GM12892 (cell line): ENCODE measurements around the gene HNRNPUL2. TPM values are rescaled to one million over a fixed set of nuclear protein-coding genes. Genes with fewer than 3 reads are reported as not detected.
"Not testable (repeated sequence)": the region's sequence is repeated elsewhere in the genome, so short reads cannot be mapped to it uniquely, and the experiment has no call there.

Experiments
- DNase-seq: peaks from one replicate; pipeline ENCODE4 v3.0.0; 2011; ENCODE audit not compliant: insufficient read length
- FAIRE-seq: peaks from 2 replicates; lab custom pipeline; 2011; peaks lifted over from hg19 to GRCh38; lab: Jason Lieb, UNC
- POLR2A ChIP-seq: IDR thresholded peaks from 2 replicates; pipeline ENCODE4 v1.6.1; 2011; ENCODE audit warnings: low read depth, low read length, control low read depth
- POLR2AphosphoS5 ChIP-seq: IDR thresholded peaks from 2 replicates; pipeline ENCODE4 v1.6.1; 2011; ENCODE audit warnings: low read depth, low read length, control low read depth
- TAF1 ChIP-seq: IDR thresholded peaks from 2 replicates; pipeline ENCODE4 v1.6.1; 2011; ENCODE audit warnings: low read depth, mild to moderate bottlenecking, control low read depth, low read length, borderline replicate concordance
- polyA plus RNA-seq: library from polyadenylated mRNA; unstranded; fragments of >200 nt; gene quantifications from one replicate; pipeline ENCODE4 v1.2.1, GENCODE V29; 2012; ENCODE audit warnings: missing spikeins, inconsistent platforms; ENCODE audit not compliant: missing spikeins

The HNRNPUL2 gene
- polyA plus RNA-seq, result 44.8 TPM

DNA sequence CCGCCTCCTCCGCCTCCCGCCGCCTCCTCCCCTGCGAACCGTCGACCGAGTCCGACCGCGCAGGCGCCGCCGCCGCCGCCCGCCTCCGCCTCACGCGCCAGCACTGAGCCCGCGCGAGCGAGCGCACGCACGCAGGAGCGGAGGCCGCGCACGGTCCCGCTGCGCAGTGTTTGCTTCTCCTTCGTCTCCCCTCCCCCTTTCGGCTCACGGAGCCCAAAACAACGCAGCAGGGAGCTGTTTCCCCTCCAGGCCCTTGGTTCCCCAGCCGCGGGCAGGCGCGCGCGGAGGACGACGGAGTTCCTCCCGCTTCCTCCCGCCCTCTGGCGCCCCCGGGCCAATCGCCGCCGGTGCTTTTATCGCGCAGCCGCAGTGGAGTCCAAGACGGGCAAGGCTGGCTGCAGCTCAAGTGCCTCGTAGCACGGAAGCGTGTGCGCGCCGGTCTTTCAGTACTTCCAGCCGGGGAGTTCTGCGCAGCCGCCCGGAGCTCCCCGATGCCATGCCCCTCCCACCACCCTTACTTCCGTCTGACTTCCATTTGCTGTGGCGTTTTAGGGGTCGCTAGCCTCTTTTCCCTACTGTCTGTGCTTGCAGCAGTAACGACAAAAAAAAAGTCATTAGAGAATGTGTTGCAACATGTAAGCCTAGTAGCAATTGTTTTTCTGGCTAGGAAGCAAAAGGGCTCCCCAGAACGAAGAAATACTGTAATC, at the start of gene HNRNPUL2:
TSS of gene HNRNPUL2 (minus strand) at position 293 of the 707 bp plus-strand sequence. CDS start 301 bp downstream, outside the sequence.
- FAIRE-seq (peak; percentile 97), DNase-seq (peak; percentile 93)
- peak; percentile 96 for TF ChIP-seq POLR2AphosphoS5
- TF ChIP-seq POLR2A, result peak; percentile 98
- no peak for TF ChIP-seq TAF1

DNA sequence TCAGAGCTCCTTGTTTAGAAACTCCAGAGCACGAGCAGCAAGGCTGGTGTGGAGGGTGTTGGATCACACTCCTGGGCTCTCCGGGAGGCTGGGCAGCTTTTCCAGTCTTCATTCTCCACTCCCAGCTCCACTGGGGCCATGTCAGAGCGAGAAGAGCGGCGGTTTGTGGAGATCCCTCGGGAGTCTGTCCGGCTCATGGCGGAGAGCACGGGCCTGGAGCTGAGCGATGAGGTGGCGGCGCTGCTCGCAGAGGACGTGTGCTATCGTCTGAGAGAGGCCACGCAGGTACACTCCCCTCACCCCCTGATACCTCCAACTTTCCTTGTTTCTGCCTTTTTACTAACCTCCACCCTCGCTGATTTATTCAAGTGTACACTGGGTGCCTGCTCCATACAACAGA, 48.4 kb upstream of the HNRNPUL2 start:
- TF ChIP-seq POLR2A (no peak), TAF1 (no peak), POLR2AphosphoS5 (no peak)
- FAIRE-seq (no peak), DNase-seq (no peak)

DNA sequence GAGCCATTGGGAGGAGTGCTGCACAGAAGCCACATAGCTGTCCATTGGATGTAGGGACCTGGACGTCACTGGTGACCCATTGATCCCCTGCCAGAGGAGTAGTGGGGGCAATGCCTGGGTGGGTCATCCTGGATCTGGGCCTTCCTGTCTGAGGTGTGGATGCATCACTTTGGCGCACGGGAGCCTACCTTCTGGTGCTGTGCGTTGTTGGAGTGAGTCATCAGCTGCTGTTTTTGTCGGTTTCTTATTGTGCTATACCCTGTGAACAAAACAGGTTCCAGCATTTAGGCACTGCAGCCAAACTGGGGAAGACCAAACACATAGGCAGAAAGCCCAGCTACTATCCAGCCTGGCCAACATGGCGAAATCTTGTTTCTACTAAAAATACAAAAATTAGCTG, 47.1 kb upstream of the HNRNPUL2 start:
- DNase-seq (no peak), FAIRE-seq (no peak)
- TF ChIP-seq POLR2A (no peak), POLR2AphosphoS5 (no peak), TAF1 (no peak)

DNA sequence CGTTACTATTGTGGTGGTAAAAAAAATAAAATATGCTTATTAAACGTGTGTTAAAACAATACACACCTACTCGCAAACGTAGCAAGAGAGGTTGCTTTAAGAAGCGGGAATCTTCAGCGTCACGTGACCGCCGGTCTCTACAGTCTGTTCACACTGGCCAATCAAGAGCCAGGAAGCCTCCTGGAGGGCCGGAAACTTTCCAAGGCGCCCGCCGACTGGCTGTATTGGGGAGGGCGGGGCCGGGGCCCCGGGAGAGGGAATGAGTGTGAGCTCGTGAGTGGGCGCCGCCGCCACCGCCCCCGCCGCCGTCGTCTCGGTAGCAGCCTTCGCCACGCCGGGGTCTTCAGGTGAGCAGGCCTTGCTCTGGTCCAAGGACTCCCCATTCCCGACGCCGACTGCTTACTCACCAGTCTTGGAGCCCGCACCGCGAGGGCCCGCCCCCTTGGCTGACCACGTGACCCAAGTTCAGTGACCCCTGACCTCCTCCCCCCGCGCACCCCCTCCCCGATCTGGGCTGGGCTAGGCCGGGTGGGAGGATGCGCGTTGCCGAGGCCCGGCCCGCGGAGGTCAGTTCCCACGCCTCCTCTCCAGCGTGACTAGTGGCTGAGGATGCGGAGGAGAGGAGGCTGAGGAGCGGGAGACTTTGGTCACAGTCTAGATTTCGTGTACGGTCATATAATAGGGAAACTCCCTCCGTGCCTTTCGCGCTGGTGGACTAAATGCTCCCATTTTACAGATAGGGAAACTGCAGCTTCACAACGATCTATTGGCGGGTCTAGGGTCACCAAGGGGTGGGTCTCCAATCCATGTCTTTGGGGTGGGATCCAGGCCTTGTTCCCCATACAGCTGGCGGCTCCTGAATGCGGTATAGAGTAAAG, 44.1 kb upstream of the HNRNPUL2 start, which contains the start of gene TAF6L:
TSS of gene TAF6L (plus strand) at position 253 of the 878 bp plus-strand sequence. CDS start 4,388 bp downstream, outside the sequence.
- peak; percentile 87 for DNase-seq
- TF ChIP-seq POLR2A (peak; percentile 73), TAF1 (no peak), POLR2AphosphoS5 (peak; percentile 86)
- FAIRE-seq, result peak; percentile 94

DNA sequence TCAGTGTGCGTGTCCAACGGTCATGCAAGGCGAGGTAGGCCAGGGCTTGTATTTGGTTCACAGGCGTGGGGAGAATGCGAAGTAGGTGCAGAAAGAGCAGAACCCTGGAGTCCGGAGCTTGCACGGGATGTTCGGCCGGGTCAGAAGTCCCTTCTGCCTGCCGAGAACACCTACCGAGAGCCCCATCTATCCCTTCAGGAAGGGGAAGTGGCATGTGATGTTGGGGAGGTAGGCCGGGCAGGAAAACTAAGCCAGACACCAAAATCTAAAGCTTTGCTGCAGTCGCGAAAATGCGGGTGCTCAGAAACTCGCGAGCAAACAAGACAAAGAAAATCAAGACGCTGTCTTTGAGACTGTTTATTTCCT, 43.5 kb upstream of the HNRNPUL2 start:
- DNase-seq, result no peak
- FAIRE-seq, result peak; percentile 33
- TF ChIP-seq POLR2A (no peak), POLR2AphosphoS5 (no peak), TAF1 (no peak)

DNA sequence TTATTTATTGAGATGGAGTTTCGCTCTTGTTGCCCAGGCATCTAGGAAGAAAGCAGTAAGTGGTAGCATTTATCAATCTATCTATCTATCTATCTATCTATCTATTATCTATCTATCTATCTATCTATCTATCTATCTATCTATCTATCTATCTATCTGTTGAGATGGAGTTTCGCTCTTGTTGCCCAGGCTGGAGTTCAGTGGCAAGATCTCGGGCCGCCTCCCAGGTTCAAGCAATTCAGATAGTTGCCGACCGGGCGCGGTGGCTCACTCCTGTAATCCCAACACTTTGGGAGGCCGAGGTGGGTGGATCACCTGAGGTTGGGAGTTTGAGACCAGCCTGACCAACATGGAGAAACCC, 33.6 kb upstream of the HNRNPUL2 start:
- not testable (repeated sequence) for FAIRE-seq, DNase-seq

DNA sequence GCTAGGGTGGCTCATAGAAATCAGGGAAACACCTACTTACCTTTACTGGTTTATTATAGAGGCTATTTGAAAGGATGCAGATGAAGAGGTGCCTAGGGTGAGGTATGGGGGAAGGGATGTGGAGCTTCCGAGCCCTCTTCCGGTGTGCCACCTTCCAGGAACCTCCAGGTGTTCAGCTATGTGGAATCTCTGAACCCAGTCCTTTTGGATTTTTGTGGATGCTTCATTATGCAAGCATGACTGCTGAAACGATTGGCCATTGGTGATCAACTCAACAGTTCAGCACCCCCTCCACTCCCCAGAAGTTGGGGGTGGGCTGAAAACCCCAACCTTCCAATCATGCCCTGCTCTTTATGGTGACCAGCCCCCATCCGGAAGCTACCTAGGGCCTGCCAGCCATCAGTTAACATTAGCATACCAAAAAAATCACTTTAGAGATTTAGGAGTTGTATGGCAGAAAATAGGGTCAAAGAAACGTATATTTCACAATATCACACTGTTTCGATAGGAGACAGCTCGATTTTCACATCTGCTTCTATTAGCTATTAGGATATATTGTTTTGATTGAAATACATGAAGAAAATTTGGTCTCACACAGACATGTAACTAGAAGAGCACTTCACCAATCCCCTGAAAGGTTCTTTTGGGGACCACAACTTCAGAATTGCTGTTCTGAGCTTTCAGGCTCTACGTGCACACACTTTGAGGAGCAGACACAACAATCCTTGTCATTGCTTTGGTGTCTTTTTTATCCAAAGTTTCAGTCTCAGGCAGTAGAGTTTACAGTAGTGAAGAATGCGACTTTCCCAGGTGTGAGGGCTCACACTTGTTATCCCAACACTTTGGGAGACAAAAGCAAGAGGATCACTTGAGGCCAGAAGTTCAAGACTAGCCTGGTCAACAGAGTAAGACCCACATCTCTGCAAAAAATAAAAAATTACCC, 30.9 kb upstream of the HNRNPUL2 start:
- DNase-seq, result no peak
- no peak for FAIRE-seq
- no peak for TF ChIP-seq POLR2A
- TF ChIP-seq TAF1, result no peak
- no peak for TF ChIP-seq POLR2AphosphoS5

DNA sequence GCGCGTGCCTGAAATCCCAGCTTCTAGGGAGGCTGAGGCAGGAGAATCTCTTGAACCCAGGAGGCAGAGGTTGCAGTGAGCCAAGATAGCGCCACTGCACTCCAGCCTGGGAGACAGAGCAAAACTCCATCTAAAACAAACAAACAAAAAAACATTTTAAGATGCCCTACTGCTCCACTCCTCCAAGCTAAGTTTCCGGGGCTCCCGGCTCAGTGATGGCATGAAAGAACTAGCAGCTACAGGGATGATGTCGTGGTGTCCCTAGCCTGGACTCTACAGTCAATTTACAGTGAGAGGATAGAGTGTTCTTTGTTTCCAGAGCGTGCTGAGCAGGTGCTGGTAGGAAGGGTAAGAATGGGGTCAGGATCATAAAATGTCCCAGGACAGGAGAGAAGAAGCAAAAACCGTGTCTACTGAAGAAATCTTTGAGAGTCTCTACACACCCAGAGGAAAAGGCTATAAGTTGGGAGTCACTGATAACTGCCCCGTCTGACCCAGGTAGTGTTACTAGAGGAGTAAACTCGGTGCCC, 27.9 kb upstream of the HNRNPUL2 start:
- no peak for FAIRE-seq
- no peak for DNase-seq
- no peak for TF ChIP-seq POLR2AphosphoS5
- TF ChIP-seq TAF1, result no peak
- TF ChIP-seq POLR2A, result no peak

DNA sequence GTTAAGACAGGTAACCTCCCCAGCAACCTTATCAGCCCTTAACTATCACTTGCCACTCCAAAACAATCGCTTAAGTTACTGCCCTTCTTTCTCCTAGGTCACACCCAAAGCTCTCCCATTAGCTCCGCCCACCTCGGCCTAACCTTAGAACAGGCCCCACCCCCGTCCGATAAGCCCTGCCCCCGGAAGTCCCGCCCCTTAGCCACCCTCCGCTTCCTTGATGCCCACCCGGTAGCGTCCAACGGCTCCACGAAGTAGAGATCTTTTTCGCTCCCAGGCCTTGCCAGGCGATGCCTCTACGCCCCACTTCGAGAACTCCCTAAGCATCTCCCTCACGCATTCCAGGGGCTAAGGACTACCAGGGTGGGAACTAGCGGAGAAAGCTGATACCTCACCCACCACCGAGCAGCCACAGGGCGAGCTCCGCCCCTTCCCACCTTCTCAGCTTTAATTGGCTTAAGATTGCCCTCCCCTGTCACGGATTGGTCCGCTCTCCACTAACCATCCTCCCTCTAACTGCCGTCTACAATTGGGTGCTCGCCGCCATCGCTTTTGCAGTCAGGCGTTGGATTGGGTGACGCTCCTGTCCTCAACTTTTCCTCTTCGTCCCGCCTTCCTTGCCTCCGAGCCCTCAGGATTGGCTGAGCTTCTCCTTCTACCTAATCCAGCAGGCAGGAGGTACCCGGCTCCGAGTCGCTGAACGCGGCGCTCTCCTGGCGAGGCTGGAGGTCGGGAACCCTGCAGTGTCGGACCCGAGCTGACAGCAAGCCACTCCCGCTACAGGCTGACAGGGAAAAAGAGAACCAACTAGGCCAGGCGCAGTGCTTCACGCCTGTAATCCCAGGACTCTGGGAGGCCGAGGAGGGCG, 26.7 kb upstream of the HNRNPUL2 start, which contains the start of gene ZBTB3:
TSS of gene ZBTB3 (minus strand) at position 425 of the 868 bp plus-strand sequence. CDS start 496 bp downstream, outside the sequence.
- peak; percentile 95 for TF ChIP-seq POLR2AphosphoS5
- peak; percentile 89 for TF ChIP-seq POLR2A
- peak; percentile 55; the same call in 1 of the 2 replicates for TF ChIP-seq TAF1
- DNase-seq, result peak; percentile 95
- FAIRE-seq, result peak; percentile 100
